Measurements from ENCODE around the gene TFB2M.

DNA sequence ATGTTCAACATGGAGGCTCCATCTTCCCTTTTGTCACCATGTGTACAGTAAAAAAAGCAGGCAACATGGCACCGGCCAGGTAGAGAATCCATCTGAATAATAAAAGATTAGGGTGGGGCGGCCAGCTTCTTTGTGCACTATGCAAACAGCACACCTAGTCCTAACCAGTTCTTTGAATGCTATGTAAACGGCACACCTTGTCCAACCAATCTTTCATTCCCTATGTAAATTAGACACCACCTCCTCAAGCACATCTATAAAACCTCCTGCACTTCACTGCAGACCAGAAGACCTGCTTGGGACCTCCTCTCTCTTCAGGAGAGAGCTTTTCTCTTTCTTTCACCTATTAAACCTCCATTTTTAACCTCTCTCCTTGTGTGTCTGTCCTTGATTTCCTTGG, 28.2 kb downstream of the TFB2M start:
- TF ChIP-seq E4F1 (IDR thresholded peaks at IDR 0.05; ENCODE audit: borderline replicate concordance, partially characterized antibody) (no peak), ZNF207 (IDR thresholded peaks at IDR 0.05; ENCODE audit: borderline replicate concordance) (no peak), DPF2 (IDR thresholded peaks at IDR 0.05) (no peak), CTCF (IDR thresholded peaks at IDR 0.05 in 2 of 3, conservative IDR thresholded peaks at IDR 0.05 in 1 of 3; ENCODE audit: control insufficient read depth in 2 of 3, extremely low read depth in 1 of 3, insufficient read depth in 1 of 3, low read depth in 3 of 3, low read length in 3 of 3) (no peak), RCOR1 (conservative IDR thresholded peaks at IDR 0.05; ENCODE audit: low read depth, low read length) (no peak)
